Skeletal muscle cell (primary cell): ENCODE results near the gene VAMP5.
"Not testable (repeated sequence)": the region's sequence is repeated elsewhere in the genome, so short reads cannot be mapped to it uniquely, and the experiment has no call there.

Source experiments
- DNase-seq: peaks from one replicate; pipeline ENCODE4 v3.0.0-alpha.2; 2010; ENCODE audit warnings: low read depth
- H3K4me3 ChIP-seq: 2 replicates; pipeline ENCODE4 v1.5.1; 2011; ENCODE audit warnings: low read depth, mild to moderate bottlenecking, control low read depth, low read length, moderate library complexity

VAMP5 gene

GRCh38 chr2:85579266-85579935 is 4.8 kb upstream of the VAMP5 start:
- no peak overlapping the region for H3K4me3 ChIP-seq
- no peak for DNase-seq

- no peak for DNase-seq
Measured at GRCh38 chr2:85580206-85580605, 4.0 kb upstream of the VAMP5 start.

GRCh38 chr2:85582492-85582891 is 1.7 kb upstream of the VAMP5 start:
- DNase-seq, result no peak
- H3K4me3 ChIP-seq, result no peak overlapping the region

More at GRCh38 chr2:85580206-85580605, 4.0 kb upstream of the VAMP5 start:
- no peak overlapping the region for H3K4me3 ChIP-seq

GRCh38 chr2:85583667-85584353 is 421 bp upstream of the VAMP5 start:
- peak overlapping the region; percentile 48 for H3K4me3 ChIP-seq
- DNase-seq, result no peak

- no peak for DNase-seq
- peak overlapping the region; percentile 48 for H3K4me3 ChIP-seq
Measured at GRCh38 chr2:85584857-85585780, 888 bp downstream of the VAMP5 start.

- DNase-seq, result no peak
- H3K4me3 ChIP-seq, result no peak overlapping the region
Measured at GRCh38 chr2:85585781-85586105, 1.5 kb downstream of the VAMP5 start.

- DNase-seq, result no peak
- no peak overlapping the region for H3K4me3 ChIP-seq
Measured at GRCh38 chr2:85588236-85588635, 4.0 kb downstream of the VAMP5 start.

- H3K4me3 ChIP-seq, result no peak overlapping the region
- DNase-seq, result no peak
Measured at GRCh38 chr2:85588645-85589044, 4.4 kb downstream of the VAMP5 start.

- H3K4me3 ChIP-seq, result no peak overlapping the region
- DNase-seq, result no peak
Measured at GRCh38 chr2:85589181-85589580, 5.0 kb downstream of the VAMP5 start.

GRCh38 chr2:85589982-85590791 is 6.0 kb downstream of the VAMP5 start:
- no peak overlapping the region for H3K4me3 ChIP-seq
- peak; percentile 91 for DNase-seq

- DNase-seq, result no peak
- no peak overlapping the region for H3K4me3 ChIP-seq
Measured at GRCh38 chr2:85590950-85591349, 6.7 kb downstream of the VAMP5 start.

- no peak for DNase-seq
- H3K4me3 ChIP-seq, result no peak overlapping the region
Measured at GRCh38 chr2:85591563-85591962, 7.3 kb downstream of the VAMP5 start.

GRCh38 chr2:85592299-85592698 is 8.1 kb downstream of the VAMP5 start:
- H3K4me3 ChIP-seq, DNase-seq: not testable (repeated sequence)

GRCh38 chr2:85593023-85593422 is 8.8 kb downstream of the VAMP5 start:
- no peak overlapping the region for H3K4me3 ChIP-seq
- DNase-seq, result no peak

- no peak for DNase-seq
- H3K4me3 ChIP-seq, result peak overlapping the region; percentile 53
Measured at GRCh38 chr2:85594715-85595300, 10.6 kb downstream of the VAMP5 start.

- peak within 1 kb of the TSS; percentile 53 for H3K4me3 ChIP-seq
- DNase-seq, result peak; percentile 97
Measured at GRCh38 chr2:85595301-85596025, 11.2 kb downstream of the VAMP5 start, which contains the start of gene RNF181. Gene RNF181, plus strand, starts transcription at chr2:85595745. Its CDS starts 19 bp downstream, at chr2:85595764.

- DNase-seq, result no peak
- H3K4me3 ChIP-seq, result peak overlapping the region; percentile 53
Measured at GRCh38 chr2:85596026-85596333, 11.7 kb downstream of the VAMP5 start.

- peak overlapping the region; percentile 53 for H3K4me3 ChIP-seq
- DNase-seq, result no peak
Measured at GRCh38 chr2:85596486-85597143, 12.4 kb downstream of the VAMP5 start.
